RWPE2 (cell line): ENCODE measurements around the gene HSF2BP.

ENCODE experiments used
- ATAC-seq: fragments of 200-7000 bp; cut with Tn5 transposase; 3 replicates; pipeline ENCODE4 v1.9.1; 2021; ENCODE audit warnings: low read depth
- DNase-seq: peaks from one replicate; pipeline ENCODE4 v3.0.0-alpha.2; 2020; ENCODE audit warnings: low spot score
- H3K27ac ChIP-seq: fragments of 450-650 bp; 2 replicates; pipeline ENCODE4 v1.5.1; 2017; ENCODE audit warnings: mild to moderate bottlenecking; ENCODE audit not compliant: poor library complexity, severe bottlenecking
- H3K27me3 ChIP-seq: fragments of 250-450 bp; sonication (Bioruptor Pico); 2 replicates; pipeline ENCODE4 v1.5.1; 2021; ENCODE audit warnings: mild to moderate bottlenecking, moderate library complexity; ENCODE audit not compliant: insufficient read depth, poor library complexity, severe bottlenecking
- H3K36me3 ChIP-seq: fragments of 250-450 bp; sonication (Bioruptor Pico); 2 replicates; pipeline ENCODE4 v1.5.1; 2020; ENCODE audit warnings: low read depth, mild to moderate bottlenecking, moderate library complexity
- H3K4me1 ChIP-seq: fragments of 250-450 bp; sonication (Bioruptor Pico); 2 replicates; pipeline ENCODE4 v1.5.1; 2021; ENCODE audit warnings: mild to moderate bottlenecking, moderate library complexity; ENCODE audit not compliant: insufficient read depth, poor library complexity, severe bottlenecking
- H3K4me3 ChIP-seq: fragments of 250-450 bp; sonication (Bioruptor Pico); 2 replicates; pipeline ENCODE4 v1.5.1; 2021; ENCODE audit warnings: mild to moderate bottlenecking, moderate library complexity; ENCODE audit not compliant: severe bottlenecking
- H3K9me3 ChIP-seq: fragments of 250-450 bp; sonication (Bioruptor Pico); 2 replicates; pipeline ENCODE4 v1.5.1; 2021; ENCODE audit warnings: mild to moderate bottlenecking, moderate library complexity; ENCODE audit not compliant: severe bottlenecking
- CTCF ChIP-seq: fragments of 450-650 bp; IDR thresholded peaks from one replicate; pipeline ENCODE4 v1.5.1; 2017; ENCODE audit warnings: mild to moderate bottlenecking, moderate library complexity; ENCODE audit not compliant: poor library complexity, severe bottlenecking

Gene HSF2BP

GRCh38 chr21:43648171-43648570 lies 11.1 kb downstream of the HSF2BP start:
- Histone ChIP-seq H3K27me3 (no peaks in the 10 kb centered on the region), H3K36me3 (no peaks in the 10 kb centered on the region), H3K27ac (no peak overlapping the region), H3K4me3 (no peak overlapping the region), H3K9me3 (no peaks in the 10 kb centered on the region), H3K4me1 (peaks cover 21% of the 10 kb centered on the region)
- ATAC-seq: no peak
- no peak for TF ChIP-seq CTCF
- no peak for DNase-seq

GRCh38 chr21:43646550-43647260 lies 12.6 kb downstream of the HSF2BP start:
- H3K27me3 ChIP-seq: no peaks in the 10 kb centered on the region
- H3K27ac ChIP-seq: peak overlapping the region; percentile 84
- no peaks in the 10 kb centered on the region for H3K9me3 ChIP-seq
- no peaks in the 10 kb centered on the region for H3K36me3 ChIP-seq
- peaks cover 21% of the 10 kb centered on the region for H3K4me1 ChIP-seq
- TF ChIP-seq CTCF: peak; percentile 97
- peak; percentile 92 for DNase-seq
- H3K4me3 ChIP-seq: no peak overlapping the region
- peak; percentile 97 for ATAC-seq

GRCh38 chr21:43645976-43646375 lies 13.3 kb downstream of the HSF2BP start:
- no peak for ATAC-seq
- Histone ChIP-seq H3K4me1 (peaks cover 21% of the 10 kb centered on the region), H3K27me3 (no peaks in the 10 kb centered on the region), H3K9me3 (no peaks in the 10 kb centered on the region), H3K27ac (peak overlapping the region; percentile 84), H3K36me3 (no peaks in the 10 kb centered on the region), H3K4me3 (no peak overlapping the region)
- no peak for DNase-seq
- TF ChIP-seq CTCF: no peak

GRCh38 chr21:43645136-43645891 lies 14.0 kb downstream of the HSF2BP start:
- no peak overlapping the region for H3K4me3 ChIP-seq
- H3K27ac ChIP-seq: peak overlapping the region; percentile 84
- peak; percentile 71 for TF ChIP-seq CTCF
- peaks cover 24% of the 10 kb centered on the region for H3K4me1 ChIP-seq
- no peaks in the 10 kb centered on the region for H3K36me3 ChIP-seq
- DNase-seq (no peak), ATAC-seq (peak; percentile 70)
- no peaks in the 10 kb centered on the region for H3K9me3 ChIP-seq
- H3K27me3 ChIP-seq: no peaks in the 10 kb centered on the region

GRCh38 chr21:43644609-43645008 lies 14.7 kb downstream of the HSF2BP start:
- H3K27ac ChIP-seq: peak overlapping the region; percentile 84
- H3K36me3 ChIP-seq: no peaks in the 10 kb centered on the region
- TF ChIP-seq CTCF: no peak
- DNase-seq (no peak), ATAC-seq (no peak)
- H3K4me3 ChIP-seq: no peak overlapping the region
- no peaks in the 10 kb centered on the region for H3K9me3 ChIP-seq
- H3K4me1 ChIP-seq: peaks cover 30% of the 10 kb centered on the region
- no peaks in the 10 kb centered on the region for H3K27me3 ChIP-seq
